H1 (cell line): ENCODE data around the gene EXOSC7. TPM values are rescaled to one million over a fixed set of nuclear protein-coding genes. Genes with fewer than 3 reads are reported as not detected.

Experiments
- CBX5 ChIP-seq: fragments of 300-800, 300-1000 bp; sonication (generic); IDR thresholded peaks from 2 replicates; pipeline ENCODE4 v1.7.1; 2016; ENCODE audit warnings: antibody characterized with exemption, low read length, low read depth
- SP4 ChIP-seq: IDR thresholded peaks from 2 replicates; pipeline ENCODE4 v1.6.1; 2012; ENCODE audit warnings: low read length, inconsistent platforms
- polyA plus RNA-seq, 7 experiments: library from polyadenylated mRNA; depleted of rRNA in 3 of 7; stranded (reverse) in 5 of 7; unstranded in 2 of 7; fragments of >200 nt in 5 of 7; fragments of 200-250 nt in 2 of 7; gene quantifications; 1 replicate in 5 of 7; 2 replicates in 1 of 7; 4 replicates in 1 of 7; pipeline versions ENCODE4 v1.2.1 to v1.2.3, GENCODE V29; 2011 to 2013; ENCODE audit warnings: missing spikeins in 2 of 7, mixed read lengths in 2 of 7
- total RNA-seq: library from RNA; stranded (reverse); fragmentation: NEBNext Ultra II Directional; extraction: Animal tissue kit (Norgen Biotek cat#: 25700); gene quantifications from 2 replicates; pipeline ENCODE4 v1.2.1, GENCODE V29; 2021

EXOSC7 gene
- total and polyA plus RNA-seq, 2 of the 8 experiments (the other 6 are each of a cell fraction or from before 2014, with no cell fraction given), result 92.7 to 94.5 TPM

GRCh38 chr3:45021524-45022297 lies 45.7 kb downstream of the EXOSC7 start (continued):
- TF ChIP-seq CBX5 (no peak), SP4 (no peak)
- TF ChIP-seq, all 59 proteins: peak for 0
